Kidney epithelial cell (primary cell): ENCODE data around the gene FOXD4L6. TPM values are rescaled to one million over a fixed set of nuclear protein-coding genes. Genes with fewer than 3 reads are reported as not detected.
"Not testable (repeated sequence)": the region's sequence is repeated elsewhere in the genome, so short reads cannot be mapped to it uniquely, and the experiment has no call there.

ENCODE experiments used
- DNase-seq: peaks from one replicate; pipeline ENCODE4 v3.0.0-alpha.2; 2010; ENCODE audit warnings: low read depth
- H3K27me3 ChIP-seq: 2 replicates; pipeline ENCODE4 v1.6.0; 2011; ENCODE audit warnings: low read length; ENCODE audit not compliant: control insufficient read depth, insufficient read depth
- H3K36me3 ChIP-seq: 2 replicates; pipeline ENCODE4 v1.5.1; 2011; ENCODE audit warnings: low read length; ENCODE audit not compliant: control insufficient read depth, insufficient read depth
- H3K4me3 ChIP-seq: 2 replicates; pipeline ENCODE4 v1.5.1; 2011; ENCODE audit warnings: low read depth, mild to moderate bottlenecking, control low read depth, low read length
- total RNA-seq: library from RNA; depleted of rRNA; stranded (reverse); fragments of >200 nt; gene quantifications from 2 replicates; pipeline ENCODE4 v1.2.3, GENCODE V29; 2015

Gene FOXD4L6
- total RNA-seq, 1 donor from 2014 or later = not detected

DNA sequence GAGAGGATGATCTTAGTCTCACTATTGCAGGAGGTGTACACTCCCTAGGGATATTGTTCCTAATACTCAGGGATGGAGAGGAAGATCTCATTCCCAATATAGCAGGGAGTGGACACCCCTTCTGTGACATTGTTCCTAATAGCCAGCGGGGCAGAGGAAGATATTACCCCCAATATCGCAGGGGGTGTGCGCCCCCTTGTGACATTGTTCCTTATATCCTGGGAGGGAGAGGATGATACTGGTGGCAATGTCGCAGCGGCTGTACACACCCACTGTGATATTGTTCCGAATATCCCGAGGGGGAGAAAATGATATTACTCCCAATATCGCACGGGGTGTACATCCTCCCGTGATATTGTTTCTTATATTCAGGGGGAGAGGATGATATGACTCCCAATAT lies 17.6 kb downstream of the FOXD4L6 start:
- DNase-seq, H3K4me3 ChIP-seq, H3K36me3 ChIP-seq: not testable (repeated sequence)
- peaks cover 12% of the 10 kb centered on the region for H3K27me3 ChIP-seq

DNA sequence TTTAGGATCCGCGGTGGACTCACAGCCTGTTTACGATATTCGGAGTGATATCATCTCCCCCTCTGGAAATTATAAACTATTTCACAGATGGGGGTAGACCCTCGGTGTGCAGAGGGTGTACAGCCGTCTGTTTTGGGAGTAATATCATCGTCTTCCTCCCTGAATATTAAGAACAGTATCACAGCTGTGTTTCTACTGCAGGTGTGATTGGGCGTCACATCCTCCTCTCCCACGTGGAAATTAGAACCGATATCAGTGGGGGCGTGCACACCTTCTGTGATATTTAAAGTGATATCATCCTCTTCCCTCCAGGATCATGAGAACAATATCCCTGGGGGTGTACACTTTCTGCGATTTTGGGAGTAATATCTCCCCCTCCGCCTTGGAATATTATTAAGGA lies 19.2 kb downstream of the FOXD4L6 start:
- not testable (repeated sequence) for H3K4me3 ChIP-seq, DNase-seq, H3K36me3 ChIP-seq
- peaks cover 12% of the 10 kb centered on the region for H3K27me3 ChIP-seq

DNA sequence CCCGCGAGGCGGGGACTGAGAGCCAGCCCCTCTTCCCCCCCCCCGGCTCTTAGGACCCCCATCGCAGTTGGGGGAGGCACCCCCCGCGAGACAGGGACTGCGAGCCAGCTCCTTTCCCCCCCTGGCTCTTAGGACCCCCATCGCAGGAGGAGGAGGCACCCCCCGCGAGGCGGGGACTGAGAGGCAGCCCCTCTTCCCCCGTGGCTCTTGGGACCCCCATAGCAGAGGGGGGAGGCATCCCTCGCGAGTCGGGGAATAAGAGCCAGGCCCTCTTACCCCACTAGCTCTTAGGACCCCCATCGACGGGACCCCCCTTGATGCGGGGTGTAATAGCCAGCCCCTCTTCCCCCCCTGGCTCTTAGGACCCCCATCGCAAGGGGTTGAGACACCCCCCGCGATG lies 19.7 kb downstream of the FOXD4L6 start:
- H3K36me3 ChIP-seq, H3K4me3 ChIP-seq, DNase-seq: not testable (repeated sequence)
- H3K27me3 ChIP-seq = peaks cover 12% of the 10 kb centered on the region

DNA sequence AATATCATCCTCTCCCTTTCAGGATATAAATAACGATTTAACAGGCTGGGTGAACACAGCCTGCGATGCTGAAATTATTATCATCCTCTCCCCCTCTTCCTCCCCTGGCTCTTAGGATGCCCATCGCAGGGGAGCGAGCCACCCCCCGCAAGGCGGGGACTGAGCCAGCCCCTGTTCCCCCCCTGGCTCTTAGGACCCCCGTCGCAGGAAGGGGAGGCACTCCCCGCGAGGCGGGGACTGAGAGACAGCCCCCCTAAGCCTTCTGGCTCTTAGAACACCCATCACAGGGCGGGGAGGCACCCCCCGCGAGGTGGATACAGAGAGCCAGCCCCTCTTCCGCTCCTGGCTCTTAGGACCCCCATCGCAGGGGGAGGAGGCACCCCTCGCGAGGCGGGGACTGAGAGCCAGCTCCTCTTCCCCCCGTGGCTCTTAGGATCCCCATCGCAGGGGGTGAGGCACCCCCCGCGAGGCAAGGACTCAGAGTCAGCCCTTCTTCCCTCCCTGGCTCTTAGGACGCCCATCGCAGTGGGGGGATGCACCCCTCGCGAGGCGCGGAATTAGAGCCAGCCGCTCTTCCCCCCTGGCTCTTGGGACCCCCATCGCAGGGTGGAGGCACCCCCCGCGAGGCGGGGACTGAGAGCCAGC lies 21.9 kb downstream of the FOXD4L6 start:
- not testable (repeated sequence) for H3K4me3 ChIP-seq, H3K36me3 ChIP-seq, DNase-seq
- peaks cover 12% of the 10 kb centered on the region for H3K27me3 ChIP-seq

DNA sequence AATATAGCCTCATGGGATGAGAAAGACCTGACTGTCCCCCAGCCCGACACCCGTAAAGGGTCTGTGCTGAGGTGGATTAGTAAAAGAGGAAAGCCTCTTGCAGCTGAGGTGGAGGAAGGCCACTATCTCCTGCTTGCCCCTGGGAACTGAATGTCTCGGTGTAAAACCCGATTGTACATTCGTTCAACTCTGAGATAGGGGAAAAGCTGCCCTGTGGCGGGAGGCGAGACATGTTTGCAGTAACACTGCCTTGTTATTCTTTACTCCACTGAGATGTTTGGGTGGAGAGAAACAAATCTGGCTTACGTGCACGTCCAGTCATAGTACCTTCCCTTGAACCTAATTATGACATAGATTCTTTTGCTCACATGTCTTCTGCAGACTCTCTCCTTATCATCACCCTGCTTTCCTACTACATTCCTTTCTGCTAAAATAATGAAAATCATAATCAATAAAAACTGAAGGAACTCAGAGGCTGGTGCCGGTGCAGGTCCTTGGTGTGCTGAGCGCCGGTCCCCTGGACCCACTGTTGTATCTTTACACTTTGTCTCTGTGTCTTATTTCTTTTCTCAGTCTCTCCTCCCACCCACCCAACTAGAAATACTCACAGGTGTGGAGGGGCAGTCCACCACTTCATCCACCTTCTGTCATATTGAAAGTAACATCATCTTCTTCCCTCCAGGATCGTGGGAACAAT lies 22.8 kb downstream of the FOXD4L6 start:
- DNase-seq, H3K36me3 ChIP-seq, H3K4me3 ChIP-seq: not testable (repeated sequence)
- H3K27me3 ChIP-seq = peaks cover 12% of the 10 kb centered on the region

DNA sequence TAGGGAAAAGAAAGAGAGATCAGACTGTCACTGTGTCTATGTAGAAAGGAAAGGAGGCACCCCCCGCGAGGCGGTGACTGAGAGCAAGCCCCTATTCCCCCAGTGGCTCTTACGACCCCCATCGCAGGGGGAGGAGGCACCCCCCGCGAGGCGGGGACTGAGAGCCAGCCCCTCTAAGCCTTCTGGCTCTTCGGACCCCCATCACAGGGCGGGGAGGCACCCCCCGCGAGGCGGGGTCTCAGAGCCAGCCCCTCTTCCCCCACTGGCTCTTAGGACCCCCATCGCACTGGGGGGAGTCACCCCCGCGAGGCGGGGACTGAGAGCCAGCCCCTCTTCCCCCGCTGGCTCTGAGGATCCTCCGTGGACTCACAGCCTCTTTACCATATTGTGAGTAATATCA lies 23.9 kb downstream of the FOXD4L6 start:
- DNase-seq, H3K4me3 ChIP-seq, H3K36me3 ChIP-seq: not testable (repeated sequence)
- H3K27me3 ChIP-seq = peaks cover 12% of the 10 kb centered on the region

DNA sequence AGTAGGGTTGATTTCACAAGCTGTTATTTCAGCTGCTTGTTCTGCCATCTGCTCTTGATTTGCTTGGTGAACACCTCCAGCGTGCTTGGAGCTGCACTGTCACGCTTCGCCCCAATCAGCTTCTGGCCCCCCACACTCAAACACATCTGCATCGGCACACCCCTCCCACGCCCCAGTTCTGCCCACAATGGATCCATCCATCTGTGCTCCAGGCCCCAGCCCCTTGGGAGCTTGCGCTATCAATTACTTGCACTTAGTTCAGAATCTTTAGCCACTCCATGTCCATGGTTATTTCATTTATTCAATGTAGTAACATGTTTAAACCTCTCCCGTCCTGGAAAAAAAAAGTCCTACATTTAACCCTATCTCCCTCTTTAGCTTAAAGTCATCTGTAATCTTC lies 28.0 kb downstream of the FOXD4L6 start:
- not testable (repeated sequence) for H3K4me3 ChIP-seq, DNase-seq, H3K36me3 ChIP-seq, H3K27me3 ChIP-seq

DNA sequence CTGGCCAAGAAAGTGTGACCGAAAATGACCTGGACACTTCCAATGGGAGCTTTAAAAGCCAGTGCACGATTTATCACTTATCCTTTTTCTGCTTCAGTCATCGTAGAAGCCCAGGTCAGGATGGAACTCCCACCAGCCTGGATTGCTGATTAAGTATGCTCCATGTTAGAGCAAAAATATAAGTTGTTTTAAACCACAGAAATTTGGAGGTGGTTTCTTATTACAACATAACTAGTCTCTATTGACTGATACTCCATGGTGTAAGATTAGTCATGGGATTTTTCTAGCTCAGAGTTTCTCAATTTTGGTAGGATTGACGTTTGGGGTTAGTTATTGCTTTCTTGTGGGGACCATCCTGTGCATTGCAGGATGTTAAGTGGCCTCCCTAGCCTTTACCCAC lies 29.7 kb downstream of the FOXD4L6 start:
- not testable (repeated sequence) for H3K36me3 ChIP-seq, H3K4me3 ChIP-seq, H3K27me3 ChIP-seq, DNase-seq

DNA sequence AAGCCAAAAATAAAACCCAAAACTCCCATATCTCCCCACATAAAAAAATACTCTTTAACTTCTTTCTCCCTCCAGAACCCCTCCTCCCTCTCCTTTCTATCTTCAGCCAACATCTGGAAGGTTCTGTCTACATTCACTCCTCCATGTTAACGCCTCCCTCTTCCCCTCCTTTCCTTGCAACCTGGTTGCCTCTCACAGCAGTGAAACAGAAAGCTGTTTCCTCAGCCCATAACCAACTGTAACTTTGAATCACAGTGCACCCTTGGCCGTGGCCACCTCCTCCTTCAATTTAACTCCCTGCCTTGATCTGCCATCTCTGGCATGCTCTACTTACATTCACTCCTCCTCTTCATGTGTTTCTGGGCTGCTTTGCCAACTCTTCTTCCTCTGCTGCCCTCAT lies 33.4 kb downstream of the FOXD4L6 start:
- H3K27me3 ChIP-seq, H3K4me3 ChIP-seq, H3K36me3 ChIP-seq, DNase-seq: not testable (repeated sequence)

DNA sequence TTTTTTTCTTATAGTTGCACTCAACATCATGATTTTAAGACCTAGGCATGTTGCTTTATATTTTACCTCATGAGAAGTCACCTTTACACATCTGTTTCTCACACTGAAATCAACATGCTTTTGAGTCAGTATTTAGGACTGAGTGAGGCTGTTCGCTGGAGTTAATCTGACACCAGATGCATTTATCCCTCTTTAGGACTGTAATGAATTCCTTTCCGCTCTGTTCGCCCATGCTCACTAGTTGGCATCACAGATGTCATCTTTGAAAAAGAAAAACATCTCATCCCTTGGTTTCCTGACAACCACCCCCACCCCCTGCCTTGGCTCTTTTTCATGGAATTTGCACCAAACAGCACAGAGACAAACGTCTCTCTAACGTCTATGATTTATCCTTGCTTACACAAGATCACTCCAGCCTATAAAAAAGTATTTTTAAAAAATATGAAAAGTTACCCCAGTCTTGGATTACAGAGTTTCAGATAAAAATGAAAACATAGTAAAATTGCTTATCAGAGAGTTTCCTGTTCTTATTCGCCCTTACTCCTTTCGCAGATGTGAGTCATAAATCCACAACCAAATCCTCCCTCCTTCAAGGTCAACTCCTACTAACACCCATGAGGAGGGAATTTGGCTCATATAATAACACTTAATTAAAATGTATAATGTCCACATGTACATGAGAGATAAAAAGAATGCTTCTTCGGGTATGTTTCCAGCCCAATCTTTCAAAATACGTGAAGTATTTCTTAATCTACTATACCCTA lies 34.3 kb downstream of the FOXD4L6 start:
- H3K27me3 ChIP-seq, H3K36me3 ChIP-seq, DNase-seq, H3K4me3 ChIP-seq: not testable (repeated sequence)

DNA sequence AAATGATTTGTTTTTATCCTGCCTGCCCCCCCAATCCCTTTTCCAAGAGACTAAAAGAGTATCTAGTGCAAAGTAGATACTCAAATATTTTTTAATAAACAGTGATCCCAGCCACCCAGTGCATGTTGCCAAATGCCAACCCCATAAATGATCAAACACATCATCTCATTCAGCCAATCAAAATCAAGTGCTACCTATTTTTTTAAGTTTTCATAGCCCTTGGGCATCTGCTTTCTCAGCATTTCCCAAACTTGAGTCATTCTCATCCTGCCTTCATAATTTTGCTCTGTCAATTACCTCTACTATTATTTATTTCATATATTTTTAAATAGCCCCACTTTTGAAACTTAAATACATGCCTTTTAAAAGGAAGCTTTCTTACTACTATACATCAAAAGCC lies 37.6 kb downstream of the FOXD4L6 start:
- H3K27me3 ChIP-seq, H3K36me3 ChIP-seq, DNase-seq, H3K4me3 ChIP-seq: not testable (repeated sequence)

DNA sequence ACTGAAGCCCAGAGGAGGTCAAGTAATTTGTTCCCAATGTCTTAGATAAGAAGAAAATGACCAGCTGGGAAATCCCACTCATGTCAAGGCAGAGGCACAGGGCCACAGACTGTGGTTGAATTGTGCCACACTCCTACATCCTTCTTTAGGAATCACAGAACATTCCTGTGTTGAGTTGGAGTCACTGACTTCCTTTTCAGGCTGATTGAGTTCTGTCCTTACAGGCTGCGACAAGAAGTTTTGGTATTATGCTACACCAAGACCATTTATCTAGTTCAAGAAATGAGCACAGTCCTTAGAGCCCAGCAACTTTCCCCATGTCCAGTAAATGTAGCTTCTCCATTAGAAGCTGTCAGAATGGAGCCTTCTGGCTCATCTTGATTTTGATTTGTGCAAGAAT lies 38.1 kb downstream of the FOXD4L6 start:
- H3K36me3 ChIP-seq, H3K27me3 ChIP-seq, H3K4me3 ChIP-seq, DNase-seq: not testable (repeated sequence)
